H9 (cell line): ENCODE results near the gene CTNNA3. TPM values are rescaled to one million over a fixed set of nuclear protein-coding genes. Genes with fewer than 3 reads are reported as not detected.

Source experiments
- DNase-seq: peaks from one replicate; pipeline ENCODE4 v3.0.0-alpha.2; 2017
- H2AFZ ChIP-seq: one replicate; pipeline ENCODE4 v1.6.1; 2013; ENCODE audit warnings: mild to moderate bottlenecking, low read length, control low read depth, moderate library complexity
- H2AK5ac ChIP-seq: 2 replicates; pipeline ENCODE4 v1.6.1; 2013; ENCODE audit warnings: low read length, control low read depth, mixed read lengths; ENCODE audit not compliant: insufficient read length
- H2BK120ac ChIP-seq: one replicate; pipeline ENCODE4 v1.6.1; 2013; ENCODE audit warnings: low read depth, mild to moderate bottlenecking, low read length, control low read depth, inconsistent platforms; ENCODE audit not compliant: poor library complexity, severe bottlenecking
- H2BK12ac ChIP-seq: 2 replicates; pipeline ENCODE4 v1.6.1; 2013; ENCODE audit warnings: low read length, control low read depth, mixed read lengths, low read depth; ENCODE audit not compliant: insufficient read length
- H2BK15ac ChIP-seq: 2 replicates; pipeline ENCODE4 v1.6.1; 2013; ENCODE audit warnings: low read depth, low read length, control low read depth
- H2BK20ac ChIP-seq: one replicate; pipeline ENCODE4 v1.6.1; 2013; ENCODE audit warnings: low read depth, mild to moderate bottlenecking, low read length, control low read depth, inconsistent platforms; ENCODE audit not compliant: poor library complexity, severe bottlenecking
- H2BK5ac ChIP-seq: 2 replicates; pipeline ENCODE4 v1.6.1; 2013; ENCODE audit warnings: low read length, control low read depth, mixed read lengths; ENCODE audit not compliant: insufficient read length
- H3K14ac ChIP-seq: 2 replicates; pipeline ENCODE4 v1.6.1; 2013; ENCODE audit warnings: low read length, control low read depth; ENCODE audit not compliant: insufficient read depth
- H3K18ac ChIP-seq: 2 replicates; pipeline ENCODE4 v1.6.1; 2013; ENCODE audit warnings: low read depth, mild to moderate bottlenecking, mixed read lengths, low read length, control low read depth; ENCODE audit not compliant: insufficient read length
- H3K23ac ChIP-seq: 2 replicates; pipeline ENCODE4 v1.6.1; 2013; ENCODE audit warnings: low read length, control low read depth, mixed read lengths, low read depth; ENCODE audit not compliant: insufficient read length
- H3K23me2 ChIP-seq: 2 replicates; pipeline ENCODE4 v1.6.1; 2013; ENCODE audit warnings: low read depth, mild to moderate bottlenecking, mixed read lengths, low read length, control low read depth; ENCODE audit not compliant: insufficient read length, poor library complexity, severe bottlenecking
- H3K27ac ChIP-seq: 2 replicates; pipeline ENCODE4 v1.5.1; 2013; ENCODE audit warnings: low read length, control low read depth, mixed read lengths, low read depth; ENCODE audit not compliant: insufficient read length
- H3K27me3 ChIP-seq: 2 replicates; pipeline ENCODE4 v1.6.1; 2013; ENCODE audit warnings: low read length, control low read depth, inconsistent platforms; ENCODE audit not compliant: insufficient read depth
- H3K4ac ChIP-seq: 2 replicates; pipeline ENCODE4 v1.6.1; 2013; ENCODE audit warnings: low read depth, mild to moderate bottlenecking, control low read depth, inconsistent platforms, low read length, moderate library complexity
- H3K4me1 ChIP-seq: 2 replicates; pipeline ENCODE4 v1.6.1; 2013; ENCODE audit warnings: low read length, control low read depth, inconsistent platforms; ENCODE audit not compliant: insufficient read depth
- H3K4me2 ChIP-seq: 2 replicates; pipeline ENCODE4 v1.6.1; 2013; ENCODE audit warnings: low read length, control low read depth, mixed read lengths; ENCODE audit not compliant: insufficient read length, insufficient read depth
- H3K56ac ChIP-seq: 2 replicates; pipeline ENCODE4 v1.6.1; 2013; ENCODE audit warnings: low read depth, mild to moderate bottlenecking, mixed read lengths, low read length, control low read depth; ENCODE audit not compliant: insufficient read length
- H3K79me1 ChIP-seq: 2 replicates; pipeline ENCODE4 v1.6.1; 2013; ENCODE audit warnings: low read depth, mild to moderate bottlenecking, moderate library complexity, low read length, control low read depth, inconsistent platforms; ENCODE audit not compliant: insufficient read depth, poor library complexity, severe bottlenecking
- H3K79me2 ChIP-seq: 2 replicates; pipeline ENCODE4 v1.6.1; 2013; ENCODE audit warnings: low read length, control low read depth, inconsistent platforms; ENCODE audit not compliant: insufficient read depth
- H3K9ac ChIP-seq: 2 replicates; pipeline ENCODE4 v1.6.1; 2013; ENCODE audit warnings: low read length, control low read depth, mixed read lengths; ENCODE audit not compliant: insufficient read length; ENCODE audit errors: extremely low read depth
- H3K9me3 ChIP-seq: one replicate; pipeline ENCODE4 v1.6.1; 2013; ENCODE audit warnings: low read depth, low read length, inconsistent platforms; ENCODE audit not compliant: control insufficient read depth
- H3T11ph ChIP-seq: one replicate; pipeline ENCODE4 v1.6.1; 2013; ENCODE audit warnings: mild to moderate bottlenecking, low read length, control low read depth, inconsistent platforms
- H4K20me1 ChIP-seq: one replicate; pipeline ENCODE4 v1.6.1; 2013; ENCODE audit not compliant: control insufficient read depth, insufficient read length, insufficient read depth
- H4K5ac ChIP-seq: 2 replicates; pipeline ENCODE4 v1.6.1; 2013; ENCODE audit warnings: low read depth, mild to moderate bottlenecking, mixed read lengths, low read length, control low read depth; ENCODE audit not compliant: insufficient read length
- H4K8ac ChIP-seq: replicated peaks from 2 replicates; pipeline ENCODE4 v1.6.1; 2013; ENCODE audit warnings: low read length, control low read depth, mixed read lengths, low read depth; ENCODE audit not compliant: insufficient read length
- H4K91ac ChIP-seq: 2 replicates; pipeline ENCODE4 v1.6.1; 2013; ENCODE audit warnings: low read depth, mild to moderate bottlenecking, moderate library complexity, mixed read lengths, low read length, control low read depth; ENCODE audit not compliant: insufficient read length
- H3K27ac Mint-ChIP-seq, 3 experiments: 2 replicates in 2 of 3; 3 replicates in 1 of 3; pipeline ENCODE4 v1.8.0; 2020 to 2021; ENCODE audit warnings: mixed read lengths in 3 of 3, mild to moderate bottlenecking in 1 of 3, moderate library complexity in 1 of 3
- H3K27me3 Mint-ChIP-seq: 2 replicates; pipeline ENCODE4 v1.8.0; 2021; ENCODE audit warnings: low read depth, mild to moderate bottlenecking, moderate library complexity, mixed read lengths
- H3K36me3 Mint-ChIP-seq, 3 experiments: 2 replicates in 2 of 3; 3 replicates in 1 of 3; pipeline ENCODE4 v1.8.0; 2020 to 2021; ENCODE audit warnings: low read depth in 3 of 3, mixed read lengths in 3 of 3; ENCODE audit not compliant: insufficient read depth in 1 of 3
- H3K4me1 Mint-ChIP-seq, 2 experiments: 2 replicates each; pipeline ENCODE4 v1.8.0; 2020; ENCODE audit warnings: mixed read lengths in 2 of 2
- H3K4me3 Mint-ChIP-seq, 2 experiments: 2 replicates in 1 of 2; 3 replicates in 1 of 2; pipeline ENCODE4 v1.8.0; 2020 to 2021; ENCODE audit warnings: mild to moderate bottlenecking in 2 of 2, mixed read lengths in 2 of 2, moderate library complexity in 1 of 2
- H3K9me3 Mint-ChIP-seq, 2 experiments: 2 replicates in 1 of 2; 3 replicates in 1 of 2; pipeline ENCODE4 v1.8.0; 2020; ENCODE audit warnings: mild to moderate bottlenecking in 2 of 2, mixed read lengths in 2 of 2, moderate library complexity in 1 of 2
- CTCF ChIP-seq: fragments of 200-600 bp; sonication (generic); conservative IDR thresholded peaks from 3 replicates; pipeline ENCODE4 v1.8.0; 2021; ENCODE audit warnings: antibody characterized with exemption, mild to moderate bottlenecking
- WGBS: extraction: QIAGEN DNeasy Blood & Tissue Kit; methylation state at CpG from one replicate; pipeline ENCODE4 v1.1.7; 2013; ENCODE audit warnings: missing lambda C conversion rate, low lambda C conversion rate, mixed read lengths; ENCODE audit not compliant: insufficient read length; ENCODE audit errors: extremely low coverage; 5-methylcytosine and 5-hydroxymethylcytosine counted together
- total RNA-seq: library from RNA; stranded (reverse); gene quantifications from 2 replicates; pipeline ENCODE4 v1.2.1, GENCODE V29; 2021

CTNNA3 gene
- total RNA-seq, 1 experiment from 2014 or later, result 3.3 TPM

- H3K4ac ChIP-seq, result no peak overlapping the region
- H3K27me3 ChIP-seq, result no peaks in the 10 kb centered on the region
- H4K5ac ChIP-seq, result no peak overlapping the region
- H3K79me1 ChIP-seq, result no peaks in the 10 kb centered on the region
- no peaks in the 10 kb centered on the region for H4K20me1 ChIP-seq
- no peak overlapping the region for H3K18ac ChIP-seq
- no peak overlapping the region for H2BK5ac ChIP-seq
- TF ChIP-seq CTCF, result no peak
- no peak overlapping the region for H3K4me2 ChIP-seq
- no peak overlapping the region for H4K91ac ChIP-seq
- no peaks in the 10 kb centered on the region for H3K79me2 ChIP-seq
- Mint-ChIP-seq H3K9me3 (no peaks in the 10 kb centered on the region), H3K36me3 (no peaks in the 10 kb centered on the region), H3K4me3 (no peak overlapping the region), H3K4me1 (peaks cover 0 to 4% of the 10 kb centered on the region in 2 experiments; a peak in 1 of 4 replicates), H3K27me3 (no peaks in the 10 kb centered on the region), H3K27ac (no peak overlapping the region)
- no peak overlapping the region for H2BK12ac ChIP-seq
- no peak for DNase-seq
- H3K56ac ChIP-seq, result no peak overlapping the region
- H3K23me2 ChIP-seq, result no peaks in the 10 kb centered on the region
- H3K23ac ChIP-seq, result no peak overlapping the region
- no peak overlapping the region for H2AK5ac ChIP-seq
- H2BK20ac ChIP-seq, result no peak overlapping the region
- no peaks in the 10 kb centered on the region for H3K9me3 ChIP-seq
- H3K27ac ChIP-seq, result no peak overlapping the region
- H2BK15ac ChIP-seq, result no peak overlapping the region
- no peak overlapping the region for H2BK120ac ChIP-seq
- H3K14ac ChIP-seq, result no peak overlapping the region
- H4K8ac ChIP-seq, result no peak overlapping the region
- WGBS, result no CpG with 5 or more reads among the region's 1 CpG
- H3K9ac ChIP-seq, result no peak overlapping the region
- no peaks in the 10 kb centered on the region for H3K4me1 ChIP-seq
- H2AFZ ChIP-seq, result no peak overlapping the region
- no peak overlapping the region for H3T11ph ChIP-seq
These were observed 1158.8 kb downstream of the CTNNA3 start for GRCh38 chr10:66537186-66537585.
